Hepatic stellate cell (primary cell): ENCODE results near the gene ABCC1.

Source experiments
- DNase-seq: peaks from one replicate; pipeline ENCODE4 v3.0.0; 2011; ENCODE audit warnings: low spot score

ABCC1 gene

DNA sequence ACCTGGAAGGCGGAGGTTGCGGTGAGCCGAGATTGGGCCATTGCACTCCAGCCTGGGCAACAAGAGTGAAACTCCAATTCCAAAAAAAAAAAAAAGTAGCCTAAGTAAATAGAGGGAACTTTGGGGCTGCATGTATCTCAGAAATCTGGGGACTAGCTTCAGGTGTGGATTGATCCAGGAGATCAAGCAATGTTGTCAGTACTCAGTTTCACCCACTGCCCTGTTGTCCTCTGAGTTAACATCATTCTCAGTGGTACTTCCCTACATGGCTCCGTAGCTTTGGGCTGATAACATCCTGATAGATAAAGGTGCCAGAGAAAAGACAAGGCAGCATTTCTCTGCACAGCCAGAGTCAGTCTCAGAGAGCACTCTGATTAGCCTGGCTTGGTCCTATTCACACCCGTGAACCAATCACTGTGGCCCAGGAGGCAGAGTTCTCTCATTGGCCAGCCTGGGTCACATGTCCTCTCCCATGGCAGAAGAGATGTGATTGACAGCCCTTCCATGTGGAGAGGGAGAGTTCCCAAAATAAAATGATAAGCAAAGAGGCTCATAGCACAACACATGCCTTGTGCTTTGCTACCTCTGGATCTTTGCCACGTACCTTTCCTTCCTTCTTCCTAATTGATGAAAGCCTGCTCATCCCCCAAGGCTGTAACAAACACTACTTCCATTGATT is 99.6 kb downstream of the ABCC1 start:
- DNase-seq, result no peak

GRCh38 chr16:16050106-16050505 is 100.7 kb downstream of the ABCC1 start:
- DNase-seq, result no peak

GRCh38 chr16:16051132-16051531 is 101.7 kb downstream of the ABCC1 start:
- DNase-seq, result no peak

GRCh38 chr16:16052916-16053315 is 103.5 kb downstream of the ABCC1 start:
- peak; percentile 24 for DNase-seq

DNA sequence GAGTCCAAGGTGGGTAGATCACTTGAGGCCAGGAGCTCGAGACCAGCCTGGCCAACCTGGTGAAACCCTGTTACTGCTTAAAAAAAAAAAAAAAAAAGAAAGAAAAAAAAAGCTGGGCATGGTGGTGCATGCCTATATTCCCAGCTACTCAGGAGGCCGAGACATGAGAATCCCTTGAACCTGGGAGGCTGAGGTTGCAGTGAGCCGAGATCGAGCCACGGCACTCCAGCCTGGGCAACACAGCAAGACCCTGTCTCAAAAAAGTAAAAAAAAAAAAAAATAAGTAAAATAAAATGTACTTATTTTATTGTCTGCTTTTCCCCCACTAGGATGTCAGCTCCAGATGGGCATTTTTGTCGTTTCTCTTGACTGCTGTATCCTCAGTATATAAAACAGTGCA is 107.7 kb downstream of the ABCC1 start:
- DNase-seq, result no peak

GRCh38 chr16:16059160-16059559 is 109.7 kb downstream of the ABCC1 start:
- DNase-seq, result no peak

DNA sequence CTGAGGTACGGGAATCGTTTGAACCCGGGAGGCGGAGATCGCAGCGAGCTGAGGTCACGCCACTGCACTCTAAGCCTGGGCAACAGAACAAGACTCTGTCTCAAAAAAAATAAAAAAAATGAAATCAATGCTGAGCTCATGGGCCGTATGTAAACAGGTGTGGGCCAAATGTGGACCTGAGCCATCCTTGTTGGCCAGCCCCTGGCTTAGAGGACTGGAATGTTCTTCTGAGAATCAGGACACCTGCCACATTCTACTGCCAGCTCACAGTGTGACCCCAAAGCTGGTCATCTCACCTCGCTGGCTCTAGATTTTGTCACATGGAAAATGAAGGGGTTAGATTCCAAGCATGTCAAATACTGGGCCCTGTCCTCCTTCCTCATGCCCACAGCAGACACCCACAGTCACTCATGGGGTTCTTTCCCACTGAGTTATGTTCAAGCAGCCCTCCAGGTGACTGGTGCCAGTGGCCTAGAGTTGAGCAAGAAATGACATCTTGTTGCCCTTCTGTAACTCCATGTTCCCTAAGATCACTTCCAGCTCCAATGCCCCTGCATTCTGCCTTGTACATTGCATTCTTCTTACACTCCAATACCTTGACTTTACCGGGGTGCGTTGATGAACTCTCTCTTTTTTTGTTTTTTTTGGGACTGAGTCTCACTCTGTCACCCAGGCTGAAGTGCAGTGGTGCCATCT is 110.6 kb downstream of the ABCC1 start:
- no peak for DNase-seq

- DNase-seq, result peak; percentile 37
Measured at GRCh38 chr16:16062023-16062937, 112.9 kb downstream of the ABCC1 start.

- DNase-seq, result no peak
Measured at GRCh38 chr16:16063683-16064082, 114.3 kb downstream of the ABCC1 start.

GRCh38 chr16:16064874-16065384 is 115.5 kb downstream of the ABCC1 start:
- no peak for DNase-seq

- peak; percentile 53 for DNase-seq
Measured at GRCh38 chr16:16067127-16067526, 117.7 kb downstream of the ABCC1 start.

DNA sequence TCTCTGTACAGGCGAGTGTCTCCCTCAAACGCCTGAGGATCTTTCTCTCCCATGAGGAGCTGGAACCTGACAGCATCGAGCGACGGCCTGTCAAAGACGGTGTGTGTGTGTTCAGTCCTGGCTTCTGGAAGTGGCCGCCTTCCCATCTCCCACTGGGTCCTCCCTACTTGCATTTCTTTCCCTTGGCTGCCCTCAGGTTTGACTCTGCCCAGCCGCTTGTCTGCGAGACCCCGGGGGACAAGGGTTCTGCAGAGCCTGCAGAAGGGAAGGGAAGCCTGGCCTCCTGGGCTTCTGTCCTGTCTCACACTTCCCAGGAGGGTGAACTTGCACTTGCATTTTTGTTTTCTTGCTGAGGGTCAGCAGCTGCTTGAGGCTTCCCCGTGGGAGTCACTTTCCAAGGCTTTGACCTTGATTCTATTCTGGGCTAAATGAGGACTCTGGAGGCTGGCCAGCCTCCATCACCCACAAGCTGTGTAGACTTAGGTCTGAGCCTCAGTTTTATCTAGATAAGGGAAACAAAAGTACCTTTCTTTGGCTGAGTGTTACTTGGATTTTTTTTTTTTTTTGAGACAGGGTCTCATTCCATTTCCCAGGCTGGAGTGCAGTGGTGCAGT is 122.3 kb downstream of the ABCC1 start:
- peak; percentile 43 for DNase-seq

GRCh38 chr16:16073001-16073545 is 123.7 kb downstream of the ABCC1 start:
- no peak for DNase-seq

DNA sequence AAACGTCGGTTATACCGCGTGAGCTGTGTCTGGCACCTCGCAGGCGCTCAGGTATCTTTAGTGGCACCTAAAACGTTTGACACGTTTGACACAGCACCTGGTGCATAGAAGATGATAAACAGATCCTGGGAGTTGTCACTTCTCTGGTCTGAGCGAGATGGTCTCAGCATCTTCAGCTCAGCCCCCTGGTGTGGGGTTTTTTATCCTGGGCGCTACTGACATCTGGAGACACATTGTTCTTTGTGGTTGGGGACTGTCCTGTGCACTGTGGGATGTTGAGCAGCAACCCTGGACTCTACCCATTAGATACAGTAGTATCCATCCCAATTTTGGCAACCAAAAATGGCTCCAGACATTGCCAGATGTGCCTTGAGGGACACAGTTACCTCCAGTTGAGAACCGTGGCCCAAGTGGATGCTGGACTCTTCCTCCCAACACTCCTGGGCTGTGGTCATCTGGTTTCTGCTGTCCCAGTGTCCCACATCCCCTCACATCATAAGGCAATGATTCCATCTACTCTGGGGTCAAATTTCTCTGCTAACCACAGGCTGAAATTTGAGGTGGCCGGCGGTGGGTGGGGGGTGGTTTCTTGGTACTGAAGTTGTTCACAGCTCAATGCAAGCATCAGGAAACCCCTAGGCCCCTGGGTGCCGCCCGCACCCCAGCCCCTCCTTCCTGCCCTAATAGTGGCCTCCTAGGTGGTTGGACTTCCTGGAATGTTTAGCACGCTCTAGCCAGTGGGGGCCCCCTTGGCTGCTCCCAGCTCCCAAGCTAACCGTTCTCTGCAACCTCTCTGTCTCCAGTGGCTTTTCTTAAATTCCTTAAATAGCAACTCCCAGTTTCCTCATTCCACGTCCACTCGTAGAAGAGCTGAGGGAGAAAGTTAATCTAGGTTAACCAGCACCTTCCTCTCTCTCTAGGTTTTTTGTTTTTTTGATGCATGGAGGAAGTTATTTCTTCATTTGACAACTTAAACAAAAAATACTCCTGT is 124.8 kb downstream of the ABCC1 start:
- DNase-seq, result peak; percentile 85

GRCh38 chr16:16075488-16076422 is 126.3 kb downstream of the ABCC1 start:
- DNase-seq, result no peak

DNA sequence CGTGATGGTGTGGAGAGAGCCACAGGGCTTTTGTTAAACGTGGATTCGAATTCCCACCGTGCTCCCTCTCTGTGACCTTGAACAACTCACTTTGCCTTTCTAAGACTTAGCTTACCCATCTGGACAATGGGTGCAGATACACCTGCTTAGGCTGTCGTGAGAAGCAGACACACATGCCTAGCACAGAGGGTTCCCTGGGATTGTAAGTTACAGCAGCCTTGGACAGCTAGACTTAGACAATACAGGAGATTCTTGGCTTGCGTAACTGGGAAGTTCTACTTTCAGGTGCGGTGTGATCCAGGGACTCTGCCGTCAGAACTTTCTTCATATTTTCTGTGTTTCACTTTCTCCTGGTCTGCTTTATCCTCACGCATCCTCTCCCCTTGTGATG is 127.0 kb downstream of the ABCC1 start:
- no peak for DNase-seq

DNA sequence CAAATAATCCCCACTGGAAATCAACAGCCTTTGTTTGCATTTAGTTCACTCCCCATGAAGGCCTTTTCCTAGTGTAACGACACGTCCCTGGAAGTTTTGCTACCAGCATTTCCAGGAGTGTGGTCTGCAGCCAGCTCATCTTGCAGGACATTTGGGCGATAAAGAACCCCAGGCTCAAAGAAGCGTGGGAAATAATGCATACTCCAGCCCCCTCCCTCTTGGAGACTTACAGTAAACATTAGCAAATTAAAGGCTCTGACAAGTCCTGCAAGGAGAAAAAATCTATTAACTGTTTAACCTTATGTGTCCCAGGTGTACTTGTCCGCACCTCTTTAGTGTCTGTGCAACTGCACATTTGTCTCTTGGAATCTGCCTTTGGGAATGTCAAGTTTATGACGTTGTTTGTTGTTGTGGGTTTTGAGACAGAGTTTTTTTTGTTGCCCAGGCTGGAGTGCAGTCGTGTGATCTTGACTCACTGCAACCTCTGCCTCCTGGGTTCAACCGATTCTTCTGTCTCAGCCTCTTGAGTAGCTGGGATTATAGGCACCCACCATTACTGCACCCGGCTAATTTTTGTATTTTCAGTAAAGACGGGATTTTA is 131.1 kb downstream of the ABCC1 start:
- no peak for DNase-seq

- no peak for DNase-seq
Measured at GRCh38 chr16:16081141-16081540, 131.7 kb downstream of the ABCC1 start.

GRCh38 chr16:16082255-16082654 is 132.8 kb downstream of the ABCC1 start:
- no peak for DNase-seq
